GM03348 (cell line): ENCODE results near the gene PIN4.
"Not testable (repeated sequence)": the region's sequence is repeated elsewhere in the genome, so short reads cannot be mapped to it uniquely, and the experiment has no call there.

ENCODE experiments used
- DNase-seq: peaks from one replicate; pipeline ENCODE4 v3.0.0; 2012; ENCODE audit warnings: low spot score

Gene PIN4

GRCh38 chrX:72181178-72182125, at the start of gene PIN4:
TSS of gene PIN4 (plus strand) at chrX:72181757. CDS start at chrX:72181786, 29 bp downstream.
- DNase-seq, result peak; percentile 90

GRCh38 chrX:72132456-72132855, 49.1 kb upstream of the PIN4 start:
- no peak for DNase-seq

- DNase-seq, result no peak
Observed at GRCh38 chrX:72133851-72134546, 47.6 kb upstream of the PIN4 start.

DNA sequence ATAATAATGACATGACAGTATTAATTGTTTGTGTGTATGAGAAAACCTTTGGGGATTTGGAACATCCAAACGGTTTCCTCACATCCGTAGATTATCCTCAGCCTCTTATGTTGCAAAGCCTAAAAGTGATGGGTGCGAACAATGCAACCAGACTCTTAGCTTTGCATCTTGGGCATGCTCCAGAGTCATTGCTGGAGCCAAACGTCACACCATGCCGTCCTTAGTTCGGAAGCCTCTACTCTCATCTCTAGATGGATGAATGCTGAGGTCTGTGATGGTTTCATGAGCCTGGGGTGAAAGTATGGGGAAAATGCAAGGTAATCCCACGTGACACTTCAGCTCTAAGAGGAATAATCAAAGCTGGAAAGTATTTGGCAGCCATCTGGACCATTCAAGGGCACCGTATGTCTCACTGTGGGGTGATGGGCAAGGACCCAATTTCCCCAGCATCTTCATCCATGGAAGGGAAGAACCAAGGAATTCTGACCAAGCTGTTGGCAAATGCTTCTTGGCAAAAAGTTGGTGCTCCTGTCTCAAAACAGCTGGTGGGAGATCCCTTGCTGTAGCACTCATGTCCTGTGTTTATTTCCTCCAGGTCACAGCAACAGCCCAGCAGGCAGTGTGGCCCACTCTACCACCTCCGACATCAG, 43.6 kb upstream of the PIN4 start:
- DNase-seq, result no peak

DNA sequence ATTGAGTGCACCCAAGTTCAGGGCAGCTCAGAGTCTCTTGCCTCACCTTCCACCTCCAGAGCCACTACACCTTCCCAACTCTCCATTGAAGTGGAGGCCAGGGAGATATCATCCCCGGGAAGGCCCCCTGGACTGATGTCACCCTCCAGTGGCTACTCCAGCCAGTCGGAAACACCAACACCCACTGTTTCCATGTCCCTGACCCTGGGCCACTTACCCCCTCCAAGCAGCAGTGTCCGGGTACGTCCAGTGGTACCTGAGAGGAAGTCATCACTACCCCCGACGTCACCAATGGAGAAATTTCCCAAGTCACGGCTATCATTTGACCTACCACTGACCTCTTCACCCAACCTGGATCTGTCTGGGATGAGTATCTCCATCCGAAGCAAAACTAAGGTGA, 42.0 kb upstream of the PIN4 start:
- DNase-seq, result no peak

DNA sequence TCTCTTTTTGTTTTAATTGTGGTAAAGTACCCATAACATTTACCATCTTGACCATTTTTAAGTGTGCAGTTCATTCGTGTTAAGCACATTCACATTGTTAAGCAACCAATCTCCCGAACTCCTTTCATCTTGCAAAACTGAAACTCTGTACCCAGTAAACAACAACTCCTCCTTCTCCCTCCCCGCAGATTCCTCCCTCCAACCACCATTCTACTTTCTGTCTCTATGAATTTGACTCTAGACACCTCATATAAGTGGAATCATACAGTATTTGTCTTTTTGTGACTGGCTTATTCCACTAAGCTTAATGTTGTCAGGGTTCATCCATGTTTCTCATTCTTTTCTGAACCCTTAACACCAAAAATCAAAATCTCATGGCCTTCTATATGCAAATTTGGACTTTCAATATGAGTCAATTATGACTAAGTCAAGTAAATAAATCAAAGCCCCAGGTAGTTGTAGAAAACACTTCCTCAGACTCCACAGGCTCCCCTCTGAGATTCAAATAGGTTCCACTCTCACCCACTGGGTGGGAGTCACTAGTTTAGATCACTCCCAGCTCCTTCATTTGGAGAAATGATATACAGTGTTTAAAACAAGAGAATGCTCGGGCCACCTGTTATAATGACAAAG, 40.1 kb upstream of the PIN4 start:
- DNase-seq, result no peak

GRCh38 chrX:72142094-72142793, 39.3 kb upstream of the PIN4 start:
- no peak for DNase-seq

DNA sequence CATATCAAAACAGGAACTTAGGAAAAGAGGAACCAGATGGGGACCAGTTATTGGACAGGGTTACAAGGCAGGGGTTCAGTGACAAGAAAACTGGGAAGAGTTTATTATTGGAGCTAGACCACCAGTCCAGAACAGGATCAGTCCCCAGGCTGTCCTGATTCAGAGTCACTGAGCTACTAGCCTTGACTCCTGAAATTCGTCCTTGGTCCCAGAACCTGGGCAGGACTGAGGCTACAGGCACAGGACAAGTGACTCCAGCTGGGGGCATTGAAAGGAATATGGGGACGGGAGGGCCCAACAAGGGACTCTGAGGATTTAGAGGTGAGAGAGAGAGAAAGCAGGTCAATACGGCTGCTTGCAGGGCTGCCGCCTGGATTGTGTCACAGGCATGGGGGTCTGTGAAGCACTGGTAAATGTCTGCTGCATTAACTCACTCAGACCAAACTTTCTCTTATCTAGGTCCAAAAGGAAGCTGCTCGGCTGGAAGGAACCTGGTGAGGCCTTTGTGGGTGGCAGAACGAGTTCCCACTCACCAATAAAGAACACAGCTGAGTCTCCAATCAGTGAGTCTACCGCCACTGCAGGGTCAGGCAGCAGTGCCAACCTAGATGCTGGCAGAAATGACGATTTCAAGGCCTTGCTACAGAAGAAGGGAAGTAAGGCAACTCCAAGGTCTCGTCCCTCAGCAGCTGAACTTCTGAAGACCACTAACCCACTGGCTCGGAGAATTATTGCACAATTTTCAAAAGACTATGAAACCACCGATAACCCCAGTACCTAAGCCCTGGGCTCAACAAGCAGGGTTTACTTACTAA, 38.6 kb upstream of the PIN4 start:
- DNase-seq, result no peak

- DNase-seq, result no peak
Observed at GRCh38 chrX:72143609-72143907, 38.0 kb upstream of the PIN4 start.

DNA sequence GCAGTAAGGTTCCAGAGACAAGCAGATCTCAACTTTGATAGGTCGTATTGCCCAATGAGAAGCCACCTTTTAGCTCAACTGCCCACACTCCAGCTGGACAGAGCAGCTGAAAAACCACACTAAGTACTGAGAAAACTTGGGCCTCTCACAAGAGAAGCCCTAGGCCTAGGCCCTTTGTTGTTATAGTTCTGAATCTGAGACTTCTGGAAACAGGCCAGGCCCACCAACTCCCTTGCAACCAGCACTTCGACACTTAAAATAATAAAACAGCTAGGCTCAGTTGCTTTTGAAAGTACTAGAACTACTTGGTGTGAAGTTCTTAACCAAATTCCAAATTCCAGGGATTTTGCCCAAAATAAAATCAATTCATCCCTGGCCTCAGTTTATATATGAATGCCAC, 36.4 kb upstream of the PIN4 start:
- no peak for DNase-seq

DNA sequence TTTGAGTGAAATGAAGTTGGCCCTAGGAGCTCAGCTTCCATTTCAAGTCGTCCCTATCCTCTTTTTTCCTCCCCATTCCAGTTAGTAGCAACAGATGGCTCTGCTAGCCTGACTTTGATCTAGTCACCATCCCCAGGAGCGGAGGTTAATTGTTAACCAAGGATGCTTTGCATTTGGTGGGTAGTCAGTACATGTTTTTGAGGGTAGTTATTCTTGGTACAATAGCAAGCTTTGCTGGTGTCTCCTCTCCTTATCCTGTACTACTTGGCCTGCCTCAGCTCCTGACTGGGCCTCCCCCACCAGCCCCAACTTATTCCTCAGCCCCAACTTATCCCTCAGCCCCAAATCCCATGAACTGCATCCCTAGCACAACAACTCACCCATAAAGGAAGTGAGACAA, 35.0 kb upstream of the PIN4 start:
- DNase-seq, result no peak

GRCh38 chrX:72158773-72159172, 22.8 kb upstream of the PIN4 start:
- DNase-seq, result no peak

- DNase-seq, result no peak
Observed at GRCh38 chrX:72159769-72160168, 21.8 kb upstream of the PIN4 start.

DNA sequence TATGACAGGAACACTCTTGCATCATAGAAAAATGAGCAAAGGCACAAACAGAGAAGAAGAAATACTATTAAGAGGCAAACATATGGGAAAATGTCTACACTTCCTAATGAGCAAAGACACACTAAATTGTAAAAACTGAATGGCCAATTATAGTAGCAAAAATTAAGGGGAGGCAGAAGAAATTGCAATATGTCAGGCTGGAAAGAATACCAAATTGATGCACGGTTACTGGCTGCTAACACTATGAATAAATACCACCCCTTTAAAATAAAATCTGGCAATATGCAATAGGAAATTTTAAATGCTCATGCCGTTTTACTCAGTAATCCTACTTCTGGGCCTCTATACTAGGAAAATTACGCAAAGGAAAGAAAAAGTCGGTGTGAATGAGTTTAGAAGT, 16.0 kb upstream of the PIN4 start:
- no peak for DNase-seq

DNA sequence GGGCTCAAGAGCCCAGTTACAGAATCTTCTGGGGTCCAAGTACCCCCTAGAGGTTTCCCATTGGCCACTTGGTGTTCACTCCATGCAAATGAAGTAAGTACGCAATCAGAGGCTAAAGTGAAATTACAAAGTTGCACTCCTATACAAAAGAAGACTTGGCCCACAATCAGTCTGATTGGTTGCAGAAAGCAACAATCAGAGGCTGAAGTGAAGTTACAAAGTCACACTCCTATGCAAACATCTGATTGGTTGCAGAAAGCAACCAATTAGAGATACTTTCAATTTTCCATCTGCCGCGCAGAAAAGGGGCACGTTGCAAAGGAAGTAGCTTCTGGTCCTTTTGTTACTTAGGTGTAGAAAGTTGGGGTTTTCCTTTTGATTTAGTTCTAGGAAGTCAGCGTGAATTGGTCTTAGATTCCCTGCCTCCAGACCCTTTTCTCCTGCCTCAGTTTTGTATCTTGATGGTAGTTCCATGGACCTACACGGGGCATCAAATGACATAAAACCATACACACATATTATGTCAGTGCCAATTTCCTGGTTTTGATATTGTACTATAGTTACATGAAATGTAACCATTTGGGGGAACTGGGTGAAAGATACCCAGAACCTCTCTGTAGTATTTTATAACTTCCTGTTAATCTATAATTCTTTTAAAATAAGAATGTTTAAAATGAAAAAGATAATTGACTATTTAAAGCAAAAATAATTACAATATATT, 12.4 kb upstream of the PIN4 start:
- no peak for DNase-seq

GRCh38 chrX:72176289-72176688, 5.3 kb upstream of the PIN4 start:
- DNase-seq, result not testable (repeated sequence)

GRCh38 chrX:72176981-72177380, 4.6 kb upstream of the PIN4 start:
- no peak for DNase-seq

DNA sequence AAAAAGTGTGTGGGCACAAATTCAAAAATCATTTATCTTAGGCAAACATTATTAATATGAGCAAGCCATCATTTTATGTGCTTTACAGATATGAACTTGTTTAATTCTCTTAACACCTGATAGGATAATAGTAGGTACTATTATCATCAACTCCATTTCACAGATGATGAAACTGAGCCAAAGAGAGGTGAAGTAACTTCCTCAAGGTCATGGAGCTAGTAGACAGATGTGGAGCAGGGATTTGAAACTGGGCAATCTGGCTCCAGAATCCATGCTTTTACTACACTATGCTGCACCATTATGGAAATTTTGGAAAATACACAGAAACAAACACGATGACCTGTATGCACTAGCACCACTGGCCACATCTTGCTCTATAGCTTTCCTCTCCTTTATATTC, 1.0 kb upstream of the PIN4 start:
- DNase-seq, result no peak

DNA sequence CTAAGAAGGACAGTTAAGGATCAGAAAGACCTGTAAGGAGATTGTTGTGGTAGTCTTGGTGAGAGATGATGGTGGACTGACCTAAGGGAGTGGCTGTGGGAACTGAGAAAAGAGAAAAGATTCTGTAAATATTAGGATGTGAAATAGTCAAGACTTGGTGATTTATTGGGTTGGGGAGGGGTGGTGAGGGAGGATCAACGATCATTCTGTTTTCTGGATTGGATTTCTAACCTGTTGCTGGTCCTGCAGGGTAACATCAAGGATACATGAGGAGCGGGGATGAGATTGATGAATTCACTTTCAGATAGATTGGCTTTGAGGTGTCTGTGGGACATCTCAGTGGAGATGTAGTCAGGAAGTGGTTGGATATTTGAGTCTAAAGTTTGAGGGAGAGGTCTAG, 1.4 kb downstream of the PIN4 start:
- no peak for DNase-seq

- peak; percentile 38 for DNase-seq
Observed at GRCh38 chrX:72201836-72202536, 20.4 kb downstream of the PIN4 start.
